ENCODE results near the gene PITX2.

The PITX2 gene

DNA sequence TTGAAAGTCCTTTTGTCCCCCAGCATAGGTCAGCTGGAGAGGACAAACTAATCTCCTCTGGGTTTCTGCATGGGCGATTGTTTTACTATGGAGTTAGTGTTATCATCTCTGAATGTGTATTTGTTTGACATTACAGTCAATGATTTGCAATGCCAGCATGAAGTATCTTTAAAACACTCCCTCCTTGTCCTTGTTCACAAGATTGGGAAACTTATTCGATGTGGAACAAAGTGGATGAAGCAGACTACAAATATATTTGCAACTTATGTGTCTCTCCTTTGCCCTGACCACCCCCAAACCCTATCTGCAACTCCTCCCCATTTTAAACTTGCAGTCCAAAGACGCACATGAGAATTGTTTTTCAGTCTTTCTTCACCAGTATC is 1.5 kb upstream of the PITX2 start:
- DNase-seq (ENCODE audit: low read depth, low spot score) = no peak

DNA sequence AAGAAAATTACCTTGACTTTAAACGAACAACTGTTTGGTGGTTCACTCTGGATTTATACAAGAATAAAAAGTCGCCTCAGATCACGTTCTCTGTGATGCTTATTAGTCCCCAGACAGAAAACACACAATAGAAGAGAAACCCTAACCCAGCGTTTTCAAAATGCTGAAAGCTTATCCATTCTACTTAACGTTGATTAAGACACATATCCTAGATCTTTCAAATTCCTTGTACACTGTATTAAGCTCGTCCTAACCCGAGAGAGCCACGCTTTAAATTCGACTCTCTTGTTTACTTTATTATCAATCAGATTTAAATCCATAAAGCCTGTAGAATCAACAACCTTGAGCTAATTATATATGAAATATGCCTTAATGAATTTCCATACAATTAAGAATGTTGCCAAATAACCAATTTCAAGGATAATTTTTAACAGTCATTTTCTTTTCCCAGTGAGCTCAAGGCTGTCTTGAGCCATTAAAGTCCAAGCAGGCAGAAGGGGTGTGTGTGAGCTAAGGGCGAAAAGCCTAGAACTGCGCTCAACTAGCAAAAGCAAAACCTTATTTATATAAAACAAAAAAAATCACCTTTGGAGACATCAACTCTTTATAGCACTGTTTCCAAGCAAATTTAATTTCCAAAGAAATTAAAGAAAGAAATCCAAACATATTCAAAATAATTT is 981 bp upstream of the PITX2 start:
- no peak for DNase-seq (ENCODE audit: low read depth, low spot score)

DNA sequence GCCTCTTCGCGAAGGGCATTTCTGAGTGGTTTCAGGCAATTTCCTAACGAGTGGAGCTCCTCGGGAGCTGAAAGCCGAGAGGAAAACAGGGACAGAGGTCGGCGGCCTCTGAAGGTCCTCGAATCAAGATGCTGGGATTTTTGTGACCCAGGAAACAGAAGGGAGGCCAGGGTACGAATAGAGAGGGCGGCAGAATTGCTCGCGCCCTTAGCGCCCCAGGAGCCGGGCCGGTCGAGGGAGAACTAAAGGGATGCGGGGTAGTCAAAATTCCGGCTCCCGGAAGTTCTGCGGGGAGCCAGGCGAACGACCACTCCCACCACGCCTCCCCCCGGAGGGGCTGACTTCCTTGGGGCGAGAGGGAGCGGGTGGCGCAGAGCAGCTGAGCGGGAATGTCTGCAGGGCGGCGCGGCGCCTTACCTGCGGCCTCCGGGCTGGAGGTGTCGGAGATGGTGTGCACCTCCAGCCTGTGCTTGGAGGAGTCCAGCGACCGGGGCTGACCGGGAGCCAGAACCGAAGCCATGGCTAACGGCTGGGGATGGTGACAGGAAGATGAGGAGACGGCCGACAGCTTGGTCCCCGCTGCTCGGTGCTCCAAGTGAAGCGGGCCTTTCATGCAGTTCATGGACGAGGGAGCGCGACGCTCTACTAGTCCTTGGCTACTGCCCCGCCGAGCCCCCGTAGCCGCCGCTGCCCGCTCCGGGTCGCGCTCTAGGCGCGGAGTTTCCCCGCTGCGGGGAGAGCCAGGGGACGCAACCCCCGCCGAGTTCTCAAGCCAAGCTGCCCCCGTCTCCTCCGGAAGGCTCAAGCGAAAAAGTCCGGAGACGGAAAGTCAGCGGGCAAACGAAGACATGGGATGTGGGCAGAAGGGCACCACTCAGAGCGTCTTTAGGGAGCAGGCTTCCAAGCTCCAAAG is 782 bp downstream of the PITX2 start:
- no peak for DNase-seq (ENCODE audit: low read depth, low spot score)

DNA sequence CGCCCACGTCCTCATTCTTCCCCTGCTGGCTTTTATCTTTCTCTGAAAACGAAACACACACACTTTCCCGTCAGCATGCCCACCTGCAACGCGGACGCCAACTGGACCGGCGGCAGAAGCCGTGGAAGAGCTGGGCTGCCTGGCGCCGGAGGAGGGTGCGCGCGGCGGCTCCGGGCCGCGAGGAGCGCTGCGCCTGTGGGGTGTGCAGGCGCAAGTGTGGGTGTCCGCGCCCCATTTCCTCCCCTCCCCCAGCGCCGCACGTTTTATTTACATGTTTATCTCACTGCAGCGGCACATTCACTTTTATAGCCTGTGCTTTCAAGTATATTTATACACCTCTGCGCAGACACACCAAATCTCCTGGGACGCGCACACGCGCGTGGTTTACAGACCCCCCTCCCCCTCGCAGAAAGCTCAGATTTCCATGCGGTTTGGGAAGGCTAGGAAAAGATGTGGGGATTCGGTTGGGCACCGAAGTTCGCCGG is 1.5 kb downstream of the PITX2 start:
- DNase-seq (ENCODE audit: low read depth, low spot score) = no peak

DNA sequence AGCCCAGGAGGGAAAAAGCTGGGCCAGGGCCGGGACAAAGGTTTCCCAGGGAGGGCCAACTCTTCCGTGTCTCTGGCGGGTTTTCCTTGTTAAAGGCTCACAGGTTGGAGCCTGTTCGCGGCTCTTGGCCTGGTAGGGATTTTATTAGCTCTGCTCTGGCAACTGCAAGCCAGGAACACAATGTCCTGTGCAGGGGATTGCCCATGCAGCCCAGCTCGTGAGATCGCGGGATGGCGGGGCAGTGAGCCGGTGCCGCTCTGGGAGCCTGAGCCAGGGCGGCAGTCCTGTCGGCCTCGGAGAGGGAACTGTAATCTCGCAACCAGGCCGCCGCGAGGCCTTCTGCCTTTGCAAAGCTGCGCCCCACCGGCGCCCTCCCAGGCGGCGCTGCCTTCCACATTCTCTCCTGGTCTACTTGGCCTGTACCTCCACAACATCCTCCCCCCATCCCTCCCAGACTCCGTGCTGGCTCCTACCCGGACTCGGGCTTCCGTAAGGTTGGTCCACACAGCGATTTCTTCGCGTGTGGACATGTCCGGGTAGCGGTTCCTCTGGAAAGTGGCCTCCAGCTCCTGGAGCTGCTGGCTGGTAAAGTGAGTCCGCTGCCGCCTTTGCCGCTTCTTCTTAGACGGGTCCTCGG is 2.1 kb downstream of the PITX2 start:
- no peak for DNase-seq (ENCODE audit: low read depth, low spot score)

DNA sequence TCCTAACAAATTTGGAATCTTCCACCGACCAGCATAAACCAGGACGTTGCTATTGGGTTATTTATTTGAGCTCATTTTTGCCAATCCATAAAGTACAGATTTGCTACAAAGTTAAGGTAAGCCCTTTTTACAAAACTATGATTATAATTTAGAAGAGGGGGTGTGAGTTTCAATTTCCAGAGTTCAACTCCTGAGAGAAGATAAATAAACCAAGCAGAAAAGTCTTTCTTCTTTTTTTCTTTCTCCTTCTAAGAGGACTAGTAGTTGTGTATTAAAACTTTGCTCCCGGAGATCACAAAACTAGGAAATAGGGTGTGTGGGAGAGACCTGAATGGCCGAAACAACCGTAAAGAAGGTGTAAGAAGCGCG is 2.6 kb downstream of the PITX2 start:
- no peak for DNase-seq (ENCODE audit: low read depth, low spot score)

DNA sequence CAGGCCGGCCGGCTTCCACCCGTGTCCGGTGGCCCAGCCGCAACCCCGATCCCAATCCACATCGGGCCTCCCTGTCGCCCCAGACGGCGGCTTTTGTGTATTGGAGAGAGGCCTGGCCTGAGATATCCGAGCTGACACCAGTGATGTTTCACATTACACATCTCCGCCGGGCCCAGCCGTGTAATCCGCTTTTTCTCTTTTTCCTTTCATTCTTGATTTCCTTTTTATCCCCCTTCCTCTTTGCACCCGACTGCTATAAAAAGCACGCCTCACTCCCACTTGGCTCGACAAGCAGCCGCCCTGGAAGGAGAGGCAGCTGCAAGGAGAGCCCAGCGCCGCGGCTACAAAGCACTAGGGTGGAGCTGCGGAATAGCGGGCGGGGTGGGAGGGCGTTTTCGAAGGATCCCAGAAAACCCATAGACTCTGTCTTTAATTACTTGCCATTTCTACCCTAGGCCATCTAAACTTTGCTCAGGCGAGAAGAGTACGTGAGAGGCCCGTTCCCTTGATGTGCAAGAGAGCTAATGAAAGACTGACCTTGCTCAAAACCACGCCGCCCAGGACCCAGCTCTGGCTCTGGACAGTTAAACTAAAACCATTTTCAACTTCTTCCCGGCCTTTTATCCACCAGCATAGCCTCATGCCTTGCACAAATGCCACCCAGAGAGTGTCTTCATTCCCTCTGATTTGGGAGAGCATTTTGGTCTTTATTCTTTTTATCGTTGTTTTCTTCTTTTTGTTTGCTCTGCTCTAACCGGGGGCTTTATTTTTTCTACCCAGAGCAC is 3.2 kb downstream of the PITX2 start:
- no peak for DNase-seq (ENCODE audit: low read depth, low spot score)

DNA sequence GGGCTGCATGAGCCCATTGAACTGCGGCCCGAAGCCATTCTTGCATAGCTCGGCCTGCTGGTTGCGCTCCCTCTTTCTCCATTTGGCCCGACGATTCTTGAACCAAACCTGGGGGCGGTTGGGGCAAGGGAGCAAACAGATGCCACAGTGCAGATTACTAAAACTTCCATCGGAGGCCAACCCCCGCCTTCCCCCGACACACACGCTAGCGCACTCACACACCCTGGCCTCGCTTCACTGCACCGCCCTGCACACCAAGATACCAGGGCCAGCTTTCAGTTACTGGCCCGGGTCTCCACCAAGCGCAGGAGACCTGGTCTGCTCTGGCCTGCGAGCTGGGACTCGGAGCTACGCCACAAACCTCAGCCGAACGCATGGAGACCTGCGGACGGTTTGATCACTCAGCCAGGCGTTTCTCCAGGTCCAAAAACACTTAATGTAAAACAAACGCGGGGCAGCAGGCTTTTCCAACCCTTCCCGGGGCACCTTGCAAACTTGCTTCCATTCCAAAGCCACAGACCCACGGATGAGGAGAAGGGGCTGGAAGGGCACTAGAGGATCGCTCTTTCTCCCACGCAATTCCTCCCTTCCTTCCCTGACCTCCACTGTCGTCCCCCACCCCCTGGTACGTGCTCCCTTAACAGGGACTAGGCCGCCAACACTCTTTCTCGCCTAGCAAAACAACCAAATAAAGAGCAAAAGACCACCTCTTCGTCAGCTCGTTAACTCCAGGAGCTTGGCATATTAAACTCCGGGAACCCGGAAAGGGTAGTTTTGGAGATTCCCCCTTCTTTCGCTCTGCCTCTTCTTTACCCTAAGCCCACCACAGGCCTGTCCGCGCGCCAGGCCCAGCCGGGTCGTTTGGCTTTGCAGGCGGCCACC is 4.1 kb downstream of the PITX2 start:
- no peak for DNase-seq (ENCODE audit: low read depth, low spot score)

DNA sequence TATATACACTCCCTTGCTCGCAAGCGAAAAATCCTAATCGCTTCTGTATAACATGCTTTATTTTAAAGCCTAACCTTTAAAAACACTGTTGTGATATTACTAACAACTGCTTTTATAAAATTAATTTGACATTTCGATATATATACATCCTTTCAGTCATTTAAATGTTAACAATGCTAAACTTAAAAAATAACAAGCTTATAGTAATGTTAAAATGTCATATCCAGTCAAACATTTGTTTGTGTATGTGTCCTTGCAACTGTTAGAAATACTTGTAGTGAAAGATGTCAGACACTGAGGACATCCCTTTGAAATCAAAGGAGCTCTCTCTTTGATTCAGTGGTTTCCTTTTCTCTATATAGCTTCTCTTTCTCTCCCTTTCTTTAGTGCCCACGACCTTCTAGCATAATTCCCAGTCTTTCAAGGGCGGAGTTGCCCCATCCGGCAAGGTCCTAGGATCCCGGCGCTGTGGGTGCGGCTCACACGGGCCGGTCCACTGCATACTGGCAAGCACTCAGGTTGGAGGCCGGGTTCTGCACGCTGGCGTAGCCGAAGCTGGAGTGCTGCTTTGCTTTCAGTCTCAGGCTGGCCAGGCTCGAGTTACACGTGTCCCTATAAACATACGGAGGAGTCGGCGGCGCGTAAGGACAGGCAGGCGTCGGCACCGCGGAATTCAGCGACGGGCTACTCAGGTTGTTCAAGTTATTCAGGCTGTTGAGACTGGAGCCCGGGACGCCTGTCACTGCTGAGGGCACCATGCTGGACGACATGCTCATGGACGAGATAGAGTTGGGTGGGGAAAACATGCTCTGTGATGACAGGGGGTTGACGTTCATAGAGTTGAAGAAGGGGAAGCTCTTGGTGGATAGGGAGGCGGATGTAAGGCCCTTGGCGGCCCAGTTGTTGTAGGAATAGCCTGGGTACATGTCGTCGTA is 5.0 kb downstream of the PITX2 start:
- DNase-seq (ENCODE audit: low read depth, low spot score) = no peak

DNA sequence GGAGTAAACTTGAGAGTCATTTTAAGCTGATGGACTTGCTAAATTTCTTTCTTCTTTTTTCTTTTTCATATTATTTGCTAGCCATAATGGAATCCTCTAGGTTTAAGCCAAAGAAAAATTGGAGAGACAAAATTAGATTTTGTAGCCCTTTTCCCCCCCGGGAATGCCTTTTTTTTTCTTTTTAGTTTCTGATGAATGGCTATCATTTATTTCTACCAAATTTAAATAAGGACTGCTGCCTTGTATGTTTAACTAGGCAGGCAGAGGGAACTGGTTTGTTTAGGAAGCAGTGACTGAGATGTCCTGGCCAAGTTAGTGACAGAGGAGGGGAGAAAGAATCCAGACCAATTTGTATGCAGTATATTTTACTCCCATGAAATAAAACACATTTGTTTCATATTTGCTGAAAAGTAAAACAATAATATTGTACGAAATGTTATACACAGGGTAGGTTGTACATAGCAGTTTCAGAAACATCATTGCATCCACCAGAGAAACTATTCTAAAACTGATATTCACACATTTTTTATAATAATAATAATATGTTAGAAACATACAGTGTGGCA is 5.7 kb downstream of the PITX2 start:
- DNase-seq (ENCODE audit: low read depth, low spot score) = no peak

DNA sequence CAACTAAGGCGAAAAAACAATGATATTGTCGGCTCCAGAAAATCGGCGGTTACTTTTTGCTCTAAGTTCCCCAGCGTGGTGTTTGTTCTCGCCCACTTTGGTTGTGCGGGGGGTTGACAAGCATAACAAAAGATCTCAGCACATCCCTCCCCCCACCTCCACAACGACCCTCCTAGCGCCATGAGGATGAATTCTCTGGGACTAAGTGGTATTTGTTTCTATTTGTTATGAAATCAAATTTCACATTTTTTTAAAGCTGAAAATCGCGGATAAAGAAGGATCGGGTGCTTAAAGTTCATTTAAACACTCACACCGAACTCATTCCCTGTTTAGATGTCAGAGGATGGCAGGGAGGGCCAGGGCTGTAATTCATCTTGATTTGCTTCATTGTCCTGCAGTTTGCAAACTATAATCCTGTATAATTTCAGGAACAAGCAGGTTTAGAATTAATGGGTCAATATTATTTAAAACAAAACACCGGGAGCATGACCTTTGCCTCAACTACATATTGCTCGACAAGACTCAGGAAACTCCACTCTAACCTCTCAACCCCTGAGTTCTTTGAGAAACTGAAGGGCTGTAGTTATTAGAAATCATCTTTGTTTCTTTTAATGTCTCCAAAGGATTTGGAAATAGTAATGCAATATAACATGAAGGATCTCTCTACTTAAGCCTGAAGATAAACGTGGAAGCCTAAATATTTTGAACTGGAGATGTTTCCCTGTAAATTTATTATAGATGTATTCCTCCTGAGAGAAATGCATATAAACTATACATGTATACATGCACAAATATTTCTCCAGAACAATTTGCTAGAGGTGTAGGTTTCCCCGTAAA is 6.4 kb downstream of the PITX2 start:
- no peak for DNase-seq (ENCODE audit: low read depth, low spot score)

DNA sequence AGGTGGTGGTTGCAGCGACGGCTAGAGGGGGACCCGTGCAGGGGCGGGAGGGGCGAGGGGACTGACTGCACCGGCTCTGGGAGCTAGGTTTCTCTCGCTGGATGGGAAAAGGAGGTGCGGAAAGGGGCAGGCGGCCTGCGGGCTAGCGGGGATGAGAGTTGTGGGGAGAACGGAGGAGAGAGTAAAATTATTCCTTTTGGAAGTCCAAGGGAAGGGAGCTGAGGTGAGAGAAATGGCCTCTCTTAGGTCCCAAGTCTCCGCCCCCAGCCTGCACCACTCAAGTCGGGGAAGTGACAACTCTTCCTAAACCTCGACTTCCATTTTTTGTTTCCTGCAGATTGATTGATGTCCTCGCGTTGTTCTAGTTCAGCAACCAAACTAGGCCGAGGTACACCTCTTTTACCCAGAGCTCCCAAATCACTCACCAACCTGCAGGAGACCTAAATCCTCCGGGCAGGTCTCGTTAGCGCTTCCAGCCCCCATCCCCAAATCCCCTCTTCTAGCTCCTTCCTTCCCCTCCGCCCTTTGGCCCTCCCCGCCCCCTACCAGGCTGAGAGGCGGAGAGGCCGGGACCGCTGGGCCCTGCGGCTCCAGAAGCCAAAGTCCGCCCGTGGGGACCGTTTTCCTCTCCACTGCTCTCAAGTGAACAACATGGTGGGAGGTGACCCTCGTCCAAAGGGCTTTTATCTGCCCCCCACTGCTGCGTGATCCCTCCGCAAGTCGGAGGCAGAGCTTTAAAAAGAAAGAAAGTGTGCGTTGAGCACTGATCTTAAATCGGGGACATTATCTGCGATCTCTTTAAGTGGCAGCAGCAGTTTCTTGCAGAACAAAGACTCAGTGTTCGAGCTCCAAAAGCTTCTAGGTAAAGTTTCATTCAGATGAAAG is 7.3 kb downstream of the PITX2 start:
- no peak for DNase-seq (ENCODE audit: low read depth, low spot score)

DNA sequence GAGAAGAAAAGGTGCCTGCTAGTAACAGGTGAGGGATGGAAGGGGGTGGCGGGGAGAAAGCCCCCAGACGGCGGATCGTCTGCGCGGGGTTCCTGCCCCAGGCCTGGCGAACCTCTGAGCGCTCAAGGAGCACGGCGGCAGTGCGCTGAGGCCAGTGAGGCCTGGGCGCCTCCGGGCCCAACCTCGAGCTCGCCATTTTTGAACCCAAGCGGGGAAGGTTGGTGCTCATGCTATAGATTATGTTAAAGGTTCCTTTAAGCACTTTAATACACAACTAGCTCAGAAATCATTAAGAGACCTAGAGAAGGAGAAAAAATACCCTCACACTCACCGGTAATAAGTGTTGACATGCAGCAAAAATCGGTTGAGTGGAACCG is 7.9 kb downstream of the PITX2 start:
- no peak for DNase-seq (ENCODE audit: low read depth, low spot score)

DNA sequence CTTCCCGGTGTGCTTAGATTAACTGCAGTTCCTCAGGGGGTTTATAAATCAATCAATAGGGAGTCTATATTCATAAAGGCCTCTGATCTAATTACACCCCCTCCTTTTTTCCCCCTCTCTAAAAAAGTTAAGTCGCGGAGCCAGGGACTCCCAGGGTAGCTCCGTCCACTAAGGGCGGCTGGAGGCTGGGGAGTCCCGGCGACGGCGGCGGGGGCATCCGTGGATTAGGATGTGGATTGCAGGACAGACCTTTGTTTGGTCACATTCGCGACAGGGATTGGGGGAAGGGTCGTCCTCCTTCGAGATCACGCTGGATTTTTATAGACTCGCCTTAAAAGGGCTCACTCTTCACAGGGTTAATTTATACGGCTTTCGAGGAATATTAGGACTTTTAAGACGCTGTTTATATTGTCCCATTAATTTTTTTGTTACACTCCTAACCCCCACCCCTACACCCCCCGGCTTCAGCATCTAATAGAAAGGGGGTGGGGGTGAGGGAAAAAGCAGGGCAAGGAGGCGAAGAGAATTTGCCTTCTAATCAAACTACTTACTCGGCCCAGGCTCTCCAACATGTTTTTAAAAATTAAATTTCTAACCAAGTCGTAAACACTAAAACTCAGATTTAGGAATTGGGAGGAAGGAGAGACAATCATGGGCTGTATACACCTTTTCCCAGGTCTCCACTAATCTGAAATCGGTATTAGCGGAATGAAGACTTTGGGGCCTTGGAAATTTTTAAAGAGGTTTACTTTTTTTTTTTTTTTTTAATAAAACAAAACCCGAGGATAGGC is 8.5 kb downstream of the PITX2 start:
- no peak for DNase-seq (ENCODE audit: low read depth, low spot score)

DNA sequence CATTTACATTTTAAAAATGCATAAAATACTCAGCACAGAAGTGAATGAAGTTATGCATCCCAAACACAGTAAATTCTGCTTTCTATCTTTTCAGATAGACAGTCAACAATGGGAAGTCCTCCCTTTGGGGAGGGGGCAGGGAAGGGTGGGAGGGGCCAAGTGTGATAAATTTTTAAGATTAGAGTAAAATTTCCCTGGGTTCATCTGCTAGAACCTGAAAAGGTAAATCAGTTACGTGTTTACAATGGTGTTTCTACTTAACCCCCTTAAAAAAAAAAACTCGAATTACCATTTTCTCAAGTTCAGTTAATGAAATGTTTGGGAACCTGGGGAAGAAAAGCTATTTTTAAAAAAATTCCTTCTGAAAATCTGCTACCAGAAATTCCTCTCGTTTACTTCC is 9.1 kb downstream of the PITX2 start:
- DNase-seq (ENCODE audit: low read depth, low spot score) = no peak

DNA sequence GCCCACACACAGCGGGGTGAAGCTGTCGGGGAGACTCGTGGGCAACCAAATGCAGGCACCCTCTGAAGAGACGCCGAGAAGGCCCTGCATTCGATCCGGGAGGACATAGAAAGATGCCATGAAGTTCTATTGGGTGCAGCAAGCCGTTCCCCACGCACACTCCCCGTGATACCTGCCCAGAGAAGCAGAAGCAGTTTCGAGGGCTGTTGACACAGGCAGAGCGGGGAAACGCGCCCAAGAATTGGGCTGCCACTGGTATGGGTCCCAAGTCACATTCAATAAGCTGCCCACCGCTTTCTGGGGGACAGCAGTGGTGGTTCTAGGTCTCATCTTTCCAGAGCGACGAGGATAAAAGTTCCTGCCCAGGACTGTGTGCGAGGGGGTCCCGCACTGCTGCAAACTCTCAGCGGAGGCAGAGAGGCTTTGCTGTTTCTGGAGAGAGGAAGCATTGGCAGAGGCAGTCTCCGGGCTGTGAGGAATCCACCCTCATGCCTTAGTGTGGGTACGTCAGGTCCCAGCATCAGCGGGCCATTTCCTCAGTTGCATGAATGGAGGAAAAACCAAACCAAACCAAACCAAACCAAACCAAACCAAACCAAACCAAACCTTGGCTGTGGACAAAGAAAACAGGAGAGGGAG is 10.1 kb downstream of the PITX2 start:
- no peak for DNase-seq (ENCODE audit: low read depth, low spot score)
